ENCODE measurements around the gene RPS6KA4. TPM values are rescaled to one million over a fixed set of nuclear protein-coding genes. Genes with fewer than 3 reads are reported as not detected.
"Not testable (repeated sequence)": the region's sequence is repeated elsewhere in the genome, so short reads cannot be mapped to it uniquely, and the experiment has no call there.

Gene RPS6KA4
- total RNA-seq, 2 experiments from 2014 or later, result 7.3 to 9.2 TPM

DNA sequence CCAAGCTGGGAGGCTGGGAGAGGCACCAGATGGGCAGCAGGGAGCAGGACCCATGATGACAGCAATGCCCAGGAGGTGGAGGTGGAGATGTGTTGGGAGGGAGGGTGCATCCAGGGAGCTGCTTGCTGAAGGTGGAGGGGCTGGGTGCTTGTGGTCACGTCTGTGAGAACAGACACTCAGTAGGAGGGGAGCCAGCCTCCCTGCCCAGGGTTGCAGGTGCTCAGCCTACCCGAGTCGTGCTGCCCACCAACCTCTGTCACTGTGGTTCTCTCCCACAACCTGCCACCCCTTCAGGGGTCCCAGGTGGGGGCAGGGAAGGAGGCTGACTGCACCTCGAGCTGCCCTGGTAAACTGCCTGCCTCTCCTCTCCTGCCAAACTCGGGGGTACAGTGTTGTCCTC, 35.6 kb upstream of the RPS6KA4 start:
- Histone ChIP-seq H3K27me3 (ENCODE audit: control insufficient read depth in 1 of 2, insufficient read depth in 2 of 2, low read length in 2 of 2) (no peaks in the 10 kb centered on the region), H3K4me3 (ENCODE audit: low read length) (no peak overlapping the region), H3K4me1 (ENCODE audit: insufficient read depth, low read length) (peaks cover 13% of the 10 kb centered on the region), H3K27ac (ENCODE audit: low read depth in 1 of 2, low read length in 2 of 2) (no peak overlapping the region), H3K36me3 (ENCODE audit: insufficient read depth, low read length) (peaks cover 18% of the 10 kb centered on the region), H3K9me3 (ENCODE audit: control insufficient read depth in 1 of 2, insufficient read depth in 1 of 2, low read length in 2 of 2) (no peaks in the 10 kb centered on the region)
- H3K9me3 Mint-ChIP-seq, result no peaks in the 10 kb centered on the region
- no peak overlapping the region for H3K4me3 Mint-ChIP-seq
- ATAC-seq (ENCODE audit: poor library complexity) (no peak), DNase-seq (peak in 1 of 14 experiments; percentile 17)
- no peak overlapping the region for H3K27ac Mint-ChIP-seq
- H3K27me3 Mint-ChIP-seq, result no peaks in the 10 kb centered on the region
- ChIA-PET POLR2A (no interaction called here), CTCF (no interaction called here)
- peaks cover 19% of the 10 kb centered on the region for H3K4me1 Mint-ChIP-seq (ENCODE audit: low read depth)
- intact Hi-C loops (cut with DNase I, micrococcal nuclease), result no loop called here
- TF ChIP-seq, protein P1, sequence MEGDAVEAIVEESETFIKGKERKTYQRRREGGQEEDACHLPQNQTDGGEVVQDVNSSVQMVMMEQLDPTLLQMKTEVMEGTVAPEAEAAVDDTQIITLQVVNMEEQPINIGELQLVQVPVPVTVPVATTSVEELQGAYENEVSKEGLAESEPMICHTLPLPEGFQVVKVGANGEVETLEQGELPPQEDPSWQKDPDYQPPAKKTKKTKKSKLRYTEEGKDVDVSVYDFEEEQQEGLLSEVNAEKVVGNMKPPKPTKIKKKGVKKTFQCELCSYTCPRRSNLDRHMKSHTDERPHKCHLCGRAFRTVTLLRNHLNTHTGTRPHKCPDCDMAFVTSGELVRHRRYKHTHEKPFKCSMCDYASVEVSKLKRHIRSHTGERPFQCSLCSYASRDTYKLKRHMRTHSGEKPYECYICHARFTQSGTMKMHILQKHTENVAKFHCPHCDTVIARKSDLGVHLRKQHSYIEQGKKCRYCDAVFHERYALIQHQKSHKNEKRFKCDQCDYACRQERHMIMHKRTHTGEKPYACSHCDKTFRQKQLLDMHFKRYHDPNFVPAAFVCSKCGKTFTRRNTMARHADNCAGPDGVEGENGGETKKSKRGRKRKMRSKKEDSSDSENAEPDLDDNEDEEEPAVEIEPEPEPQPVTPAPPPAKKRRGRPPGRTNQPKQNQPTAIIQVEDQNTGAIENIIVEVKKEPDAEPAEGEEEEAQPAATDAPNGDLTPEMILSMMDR (IDR thresholded peaks at IDR 0.05), result no peak
- H3K36me3 Mint-ChIP-seq (ENCODE audit: low read depth), result peaks cover 27% of the 10 kb centered on the region

GRCh38 chr11:64323984-64324383, 35.0 kb upstream of the RPS6KA4 start:
- DNase-seq; H3K9me3 Mint-ChIP-seq; H3K4me1 ChIP-seq (ENCODE audit: insufficient read depth, low read length); H3K9me3 ChIP-seq (ENCODE audit: control insufficient read depth in 1 of 2, insufficient read depth in 1 of 2, low read length in 2 of 2); H3K27me3 Mint-ChIP-seq; H3K4me3 ChIP-seq (ENCODE audit: low read length); H3K4me3 Mint-ChIP-seq; ATAC-seq (ENCODE audit: poor library complexity); intact Hi-C loops (cut with DNase I, micrococcal nuclease); H3K27ac ChIP-seq (ENCODE audit: low read depth in 1 of 2, low read length in 2 of 2); POLR2A ChIA-PET; H3K27me3 ChIP-seq (ENCODE audit: control insufficient read depth in 1 of 2, insufficient read depth in 2 of 2, low read length in 2 of 2); H3K27ac Mint-ChIP-seq: not testable (repeated sequence)
- H3K4me1 Mint-ChIP-seq (ENCODE audit: low read depth), result peaks cover 16% of the 10 kb centered on the region
- H3K36me3 ChIP-seq (ENCODE audit: insufficient read depth, low read length), result peaks cover 18% of the 10 kb centered on the region
- H3K36me3 Mint-ChIP-seq (ENCODE audit: low read depth), result peaks cover 23% of the 10 kb centered on the region
- CTCF ChIA-PET, result interaction anchor here (0.6 kb wide), 1 partner anchor 136 kb away, joined by 3 read pairs; no protein-coding TSS in a partner anchor

- no peak for ATAC-seq (ENCODE audit: poor library complexity)
- no peak for DNase-seq
- Mint-ChIP-seq H3K9me3 (no peaks in the 10 kb centered on the region), H3K27me3 (no peaks in the 10 kb centered on the region), H3K4me3 (no peak overlapping the region), H3K4me1 (ENCODE audit: low read depth) (peaks cover 11% of the 10 kb centered on the region), H3K36me3 (ENCODE audit: low read depth) (peaks cover 18% of the 10 kb centered on the region), H3K27ac (no peak overlapping the region)
- TF ChIP-seq, protein P1 (IDR thresholded peaks at IDR 0.05), result no peak
- H3K9me3 ChIP-seq (ENCODE audit: control insufficient read depth in 1 of 2, insufficient read depth in 1 of 2, low read length in 2 of 2), result no peaks in the 10 kb centered on the region
- no peak overlapping the region for H3K4me3 ChIP-seq (ENCODE audit: low read length)
- CTCF ChIA-PET, result no interaction called here
- intact Hi-C loops (cut with DNase I, micrococcal nuclease), result no loop called here
- POLR2A ChIA-PET, result no interaction called here
- no peaks in the 10 kb centered on the region for H3K27me3 ChIP-seq (ENCODE audit: control insufficient read depth in 1 of 2, insufficient read depth in 2 of 2, low read length in 2 of 2)
- peaks cover 15% of the 10 kb centered on the region for H3K36me3 ChIP-seq (ENCODE audit: insufficient read depth, low read length)
- no peaks in the 10 kb centered on the region for H3K4me1 ChIP-seq (ENCODE audit: insufficient read depth, low read length)
- H3K27ac ChIP-seq (ENCODE audit: low read depth in 1 of 2, low read length in 2 of 2), result no peak overlapping the region
These were observed 34.1 kb upstream of the RPS6KA4 start for GRCh38 chr11:64324692-64325469.
